ENCODE measurements around the gene RPP40. TPM values are rescaled to one million over a fixed set of nuclear protein-coding genes. Genes with fewer than 3 reads are reported as not detected.

The RPP40 gene
- total and polyA plus RNA-seq, 9 of the 15 experiments (the other 6 are each of a cell fraction or from before 2014, with no cell fraction given): 22.6 to 114 (median 39.0) TPM

GRCh38 chr6:5030596-5031136 lies 26.8 kb upstream of the RPP40 start (continued):
- TF ChIP-seq ZBTB40 (IDR thresholded peaks at IDR 0.05): peak; percentile 71
- TF ChIP-seq ZBTB40 (CRISPR knock-in tag; IDR thresholded peaks at IDR 0.05): no peak
- peak; percentile 90 for TF ChIP-seq L3MBTL2 (IDR thresholded peaks at IDR 0.05)
- peak; percentile 38; the same call in 1 of the 2 replicates for TF ChIP-seq NFE2 (IDR thresholded peaks at IDR 0.05; ENCODE audit: low read depth)
- peak; percentile 82 for TF ChIP-seq GABPA (tag; conservative IDR thresholded peaks at IDR 0.05; ENCODE audit: low read depth)
- no peak for TF ChIP-seq TEAD1 (CRISPR knock-in tag; IDR thresholded peaks at IDR 0.05)
- TF ChIP-seq ARNT (IDR thresholded peaks at IDR 0.05): no peak; a peak in 1 of 4 replicates
- TF ChIP-seq EP300 (IDR thresholded peaks at IDR 0.05; ENCODE audit: low read length): peak; percentile 20; the same call in 1 of the 2 replicates
- TF ChIP-seq GABPB1 (CRISPR knock-in tag; IDR thresholded peaks at IDR 0.05): peak; percentile 91
- TF ChIP-seq NBN (IDR thresholded peaks at IDR 0.05; ENCODE audit: low read depth): 0 out of 2 replicates have a peak, but pooled peaks have one; percentile 36
- TF ChIP-seq TEAD4 (IDR thresholded peaks at IDR 0.05; ENCODE audit: low read length): peak; percentile 59
- no peak for TF ChIP-seq TEAD4 (CRISPR knock-in tag; IDR thresholded peaks at IDR 0.05; ENCODE audit: borderline replicate concordance)
- TF ChIP-seq UBTF (IDR thresholded peaks at IDR 0.05; ENCODE audit: borderline replicate concordance in 1 of 2, low read depth in 2 of 2, low read length in 2 of 2): 0 out of 4 replicates have a peak, but pooled peaks of 1 of the 2 experiments have one; percentile 56
- TF ChIP-seq PURB (CRISPR knock-in tag; IDR thresholded peaks at IDR 0.05; ENCODE audit: low read depth): no peak
- TF ChIP-seq BACH1 (tag; IDR thresholded peaks at IDR 0.05): peak; percentile 20; the same call in 1 of the 2 replicates

All from K562 (cell line).